AG08395 (cell line): ENCODE measurements around the gene RASAL1.

Source experiments
- DNase-seq: peaks from one replicate; pipeline ENCODE4 v3.0.0; 2012; ENCODE audit warnings: mixed read lengths, low spot score

RASAL1 gene

GRCh38 chr12:113095405-113095804 lies 40.2 kb downstream of the RASAL1 start:
- DNase-seq: no peak

GRCh38 chr12:113094738-113095137 lies 40.8 kb downstream of the RASAL1 start:
- no peak for DNase-seq

GRCh38 chr12:113093409-113094101 lies 42.0 kb downstream of the RASAL1 start:
- no peak for DNase-seq

- no peak for DNase-seq
Measured at GRCh38 chr12:113092607-113093408, 42.8 kb downstream of the RASAL1 start.

- no peak for DNase-seq
Measured at GRCh38 chr12:113091506-113091905, 44.1 kb downstream of the RASAL1 start.

GRCh38 chr12:113090740-113091139 lies 44.8 kb downstream of the RASAL1 start:
- DNase-seq: no peak

GRCh38 chr12:113089839-113090238 lies 45.7 kb downstream of the RASAL1 start:
- no peak for DNase-seq

GRCh38 chr12:113088971-113089756 lies 46.4 kb downstream of the RASAL1 start:
- DNase-seq: no peak

- DNase-seq: no peak
Measured at GRCh38 chr12:113088037-113088436, 47.5 kb downstream of the RASAL1 start.

- no peak for DNase-seq
Measured at GRCh38 chr12:113087193-113087592, 48.4 kb downstream of the RASAL1 start.

GRCh38 chr12:113086249-113087164 lies 49.1 kb downstream of the RASAL1 start:
- DNase-seq: no peak

GRCh38 chr12:113083863-113084435 lies 51.6 kb downstream of the RASAL1 start:
- no peak for DNase-seq

- DNase-seq: no peak
Measured at GRCh38 chr12:113082486-113083148, 52.9 kb downstream of the RASAL1 start.

- no peak for DNase-seq
Measured at GRCh38 chr12:113081873-113082272, 53.7 kb downstream of the RASAL1 start.

GRCh38 chr12:113077859-113078255 lies 57.7 kb downstream of the RASAL1 start:
- DNase-seq: no peak

- DNase-seq: no peak
Measured at GRCh38 chr12:113077057-113077858, 58.3 kb downstream of the RASAL1 start.

GRCh38 chr12:113075137-113075683 lies 60.4 kb downstream of the RASAL1 start:
- DNase-seq: no peak

GRCh38 chr12:113073586-113073985 lies 62.0 kb downstream of the RASAL1 start:
- no peak for DNase-seq

- no peak for DNase-seq
Measured at GRCh38 chr12:113072136-113072535, 63.4 kb downstream of the RASAL1 start.
